ENCODE measurements around the gene PLEKHA5.
"Not testable (repeated sequence)": the region's sequence is repeated elsewhere in the genome, so short reads cannot be mapped to it uniquely, and the experiment has no call there.

The PLEKHA5 gene

GRCh38 chr12:19201661-19202060 lies 72.1 kb downstream of the PLEKHA5 start:
- no peak for DNase-seq

GRCh38 chr12:19203013-19203412 lies 73.5 kb downstream of the PLEKHA5 start:
- no peak for DNase-seq

- no peak for DNase-seq
Measured at GRCh38 chr12:19203539-19204506, 74.3 kb downstream of the PLEKHA5 start.

- DNase-seq = no peak
Measured at GRCh38 chr12:19205120-19205519, 75.6 kb downstream of the PLEKHA5 start.

- no peak for DNase-seq
Measured at GRCh38 chr12:19206493-19207077, 77.1 kb downstream of the PLEKHA5 start.

GRCh38 chr12:19208456-19208855 lies 78.9 kb downstream of the PLEKHA5 start:
- no peak for DNase-seq

- no peak for DNase-seq
Measured at GRCh38 chr12:19209661-19210060, 80.1 kb downstream of the PLEKHA5 start.

- DNase-seq = no peak
Measured at GRCh38 chr12:19211802-19212201, 82.3 kb downstream of the PLEKHA5 start.

GRCh38 chr12:19212245-19212644 lies 82.7 kb downstream of the PLEKHA5 start:
- no peak for DNase-seq

GRCh38 chr12:19214020-19214419 lies 84.5 kb downstream of the PLEKHA5 start:
- DNase-seq = no peak

GRCh38 chr12:19215115-19215514 lies 85.6 kb downstream of the PLEKHA5 start:
- DNase-seq = no peak

- DNase-seq = no peak
Measured at GRCh38 chr12:19217446-19217845, 87.9 kb downstream of the PLEKHA5 start.

- no peak for DNase-seq
Measured at GRCh38 chr12:19220205-19220604, 90.7 kb downstream of the PLEKHA5 start.

GRCh38 chr12:19220852-19221466 lies 91.4 kb downstream of the PLEKHA5 start:
- no peak for DNase-seq

- no peak for DNase-seq
Measured at GRCh38 chr12:19222558-19222957, 93.0 kb downstream of the PLEKHA5 start.

GRCh38 chr12:19223018-19223417 lies 93.5 kb downstream of the PLEKHA5 start:
- DNase-seq = no peak

GRCh38 chr12:19223695-19224094 lies 94.2 kb downstream of the PLEKHA5 start:
- no peak for DNase-seq

- no peak for DNase-seq
Measured at GRCh38 chr12:19224746-19225145, 95.2 kb downstream of the PLEKHA5 start.

GRCh38 chr12:19227190-19227879 lies 97.8 kb downstream of the PLEKHA5 start:
- DNase-seq = no peak

GRCh38 chr12:19227880-19228210 lies 98.3 kb downstream of the PLEKHA5 start:
- DNase-seq = no peak

- DNase-seq = not testable (repeated sequence)
Measured at GRCh38 chr12:19229021-19229420, 99.5 kb downstream of the PLEKHA5 start.

GRCh38 chr12:19230299-19230866 lies 100.8 kb downstream of the PLEKHA5 start:
- no peak for DNase-seq

GRCh38 chr12:19230896-19231295 lies 101.4 kb downstream of the PLEKHA5 start:
- DNase-seq = no peak

Data from stimulated activated CD4-positive, alpha-beta T cell treated with anti-CD3 and anti-CD28 coated beads, Interleukin-4, amount 100 ng/mL, for 4 hours (primary cell).